Nephron (organoid): ENCODE measurements around the gene HOXB13.

Experiments
- H3K27ac Mint-ChIP-seq, 3 experiments: 2 replicates each; pipeline ENCODE4 v1.8.0; 2020; ENCODE audit warnings: mixed read lengths in 3 of 3, mild to moderate bottlenecking in 2 of 3, moderate library complexity in 1 of 3
- H3K27me3 Mint-ChIP-seq: 2 replicates; pipeline ENCODE4 v1.8.0; 2021; ENCODE audit warnings: low read depth, mild to moderate bottlenecking, moderate library complexity, mixed read lengths
- H3K36me3 Mint-ChIP-seq: 2 replicates; pipeline ENCODE4 v1.8.0; 2020; ENCODE audit warnings: low read depth, mixed read lengths
- H3K4me1 Mint-ChIP-seq: 2 replicates; pipeline ENCODE4 v1.8.0; 2020; ENCODE audit warnings: mixed read lengths
- H3K4me3 Mint-ChIP-seq, 3 experiments: 2 replicates each; pipeline ENCODE4 v1.8.0; 2020; ENCODE audit warnings: mild to moderate bottlenecking in 3 of 3, mixed read lengths in 3 of 3, moderate library complexity in 2 of 3
- H3K9me3 Mint-ChIP-seq: 2 replicates; pipeline ENCODE4 v1.8.0; 2020; ENCODE audit warnings: mixed read lengths
- CTCF ChIP-seq, 3 experiments: fragments of 200-600 bp; sonication (generic); IDR thresholded peaks; one replicate each; pipeline ENCODE4 v1.5.0; 2021; ENCODE audit warnings: antibody characterized with exemption in 3 of 3; ENCODE audit not compliant: unreplicated experiment in 3 of 3

The HOXB13 gene

DNA sequence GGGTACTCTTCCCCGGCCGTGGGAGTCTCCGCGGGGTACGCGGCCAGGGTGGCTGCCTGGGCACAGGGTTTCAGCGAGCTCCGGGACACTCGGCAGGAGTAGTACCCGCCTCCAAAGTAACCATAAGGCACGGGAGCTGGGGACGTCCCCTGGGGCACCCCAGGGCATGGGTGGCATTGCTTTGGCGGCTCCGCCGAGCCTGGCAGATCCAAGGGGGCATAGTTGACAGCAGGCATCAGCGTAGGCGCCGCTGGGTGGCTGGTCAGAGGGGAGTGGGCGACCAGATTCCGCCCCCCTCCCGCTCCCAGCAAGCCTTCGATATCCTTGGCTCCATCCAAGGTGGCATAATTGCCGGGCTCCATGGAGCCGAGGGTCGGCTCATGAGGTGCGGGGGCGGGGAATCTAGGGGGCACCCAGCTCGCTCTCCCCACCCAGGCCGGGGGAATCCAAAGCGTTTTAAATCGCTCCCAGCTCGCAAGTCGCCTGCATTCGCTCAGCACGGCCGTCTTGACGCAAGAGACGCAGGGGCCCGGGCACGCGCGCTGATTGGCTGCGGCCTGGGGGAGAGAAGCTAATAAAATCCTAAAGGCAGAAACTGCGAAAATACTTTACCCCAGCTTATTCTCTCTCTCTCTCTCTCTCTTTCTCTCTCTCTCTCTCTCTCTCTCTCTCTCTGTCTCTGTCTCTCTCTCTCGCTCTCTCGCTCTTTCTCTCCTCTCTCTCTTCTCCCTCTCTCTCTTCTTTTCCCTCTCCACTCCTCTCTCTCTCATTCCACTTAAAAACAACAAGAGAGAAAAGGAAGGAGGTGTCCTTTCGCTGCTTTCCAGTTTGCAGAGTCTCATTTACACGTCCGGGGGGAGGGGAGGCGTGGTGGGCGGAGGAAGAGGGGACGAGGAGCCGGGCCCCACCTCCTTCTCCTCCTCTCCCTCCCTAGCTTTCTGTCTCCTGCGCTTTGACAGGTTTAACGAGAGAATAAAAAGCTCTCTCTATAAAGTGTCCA lies at the start of gene HOXB13:
Gene HOXB13, minus strand, starts transcription at position 519 of the 1,000 bp plus-strand sequence. Its CDS starts 157 bp downstream, at position 362.
- TF ChIP-seq CTCF (IDR thresholded peaks at IDR 0.05; ENCODE audit: unreplicated experiment in 3 of 3) = no peak
- H3K9me3 Mint-ChIP-seq = peaks cover 4% of the 10 kb centered on the region

GRCh38 chr17:48776602-48777001 lies 48.1 kb upstream of the HOXB13 start:
- H3K9me3 Mint-ChIP-seq = no peaks in the 10 kb centered on the region
- no peak overlapping the region for H3K27ac Mint-ChIP-seq
- no peaks in the 10 kb centered on the region for H3K36me3 Mint-ChIP-seq
- no peak overlapping the region for H3K4me3 Mint-ChIP-seq
- no peak for TF ChIP-seq CTCF (IDR thresholded peaks at IDR 0.05; ENCODE audit: unreplicated experiment in 3 of 3)
- H3K27me3 Mint-ChIP-seq = peaks cover 16% of the 10 kb centered on the region
- no peaks in the 10 kb centered on the region for H3K4me1 Mint-ChIP-seq

More for the DNA sequence above, at the start of gene HOXB13:
- Mint-ChIP-seq H3K27me3 (peaks cover 100% of the 10 kb centered on the region), H3K4me1 (peaks cover 33% of the 10 kb centered on the region), H3K27ac (peak within 1 kb of the TSS in 1 of 3 experiments; percentile 81), H3K4me3 (peak within 1 kb of the TSS; percentile 77 to 94 (median 80)), H3K36me3 (no peaks in the 10 kb centered on the region)

- no peaks in the 10 kb centered on the region for H3K4me1 Mint-ChIP-seq
- TF ChIP-seq CTCF (IDR thresholded peaks at IDR 0.05; ENCODE audit: unreplicated experiment in 3 of 3) = no peak
- H3K36me3 Mint-ChIP-seq = no peaks in the 10 kb centered on the region
- no peak overlapping the region for H3K4me3 Mint-ChIP-seq
- H3K27ac Mint-ChIP-seq = no peak overlapping the region
- H3K27me3 Mint-ChIP-seq = peaks cover 22% of the 10 kb centered on the region
- H3K9me3 Mint-ChIP-seq = no peaks in the 10 kb centered on the region
These were observed 44.7 kb upstream of the HOXB13 start for GRCh38 chr17:48773245-48773644.

DNA sequence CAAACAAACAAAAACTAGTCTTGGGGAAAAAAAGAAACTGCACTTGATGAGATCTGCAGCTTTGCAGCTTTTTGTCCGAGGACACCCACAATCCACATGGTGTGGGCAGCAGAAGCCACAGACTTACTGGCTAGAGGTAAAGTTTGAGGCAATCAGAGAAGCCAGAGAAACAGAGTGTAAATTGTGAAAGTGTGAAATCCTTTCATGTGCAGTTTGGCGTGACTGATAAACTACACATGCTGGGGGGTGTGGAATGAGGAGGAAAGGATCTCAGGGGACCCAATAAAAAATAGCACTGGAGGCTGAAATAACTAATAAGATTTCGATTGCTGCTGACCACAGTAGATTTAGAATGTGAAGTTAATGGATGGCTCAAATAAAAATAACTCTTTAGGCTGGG lies 42.4 kb upstream of the HOXB13 start:
- no peaks in the 10 kb centered on the region for H3K36me3 Mint-ChIP-seq
- no peaks in the 10 kb centered on the region for H3K4me1 Mint-ChIP-seq
- H3K27me3 Mint-ChIP-seq = peaks cover 28% of the 10 kb centered on the region
- TF ChIP-seq CTCF (IDR thresholded peaks at IDR 0.05; ENCODE audit: unreplicated experiment in 3 of 3) = no peak
- no peak overlapping the region for H3K4me3 Mint-ChIP-seq
- H3K27ac Mint-ChIP-seq = no peak overlapping the region
- H3K9me3 Mint-ChIP-seq = no peaks in the 10 kb centered on the region

- Mint-ChIP-seq H3K4me3 (no peak overlapping the region), H3K27me3 (peaks cover 40% of the 10 kb centered on the region), H3K36me3 (no peaks in the 10 kb centered on the region), H3K9me3 (no peaks in the 10 kb centered on the region), H3K27ac (peak overlapping the region in 1 of 3 experiments; percentile 49), H3K4me1 (no peaks in the 10 kb centered on the region)
- no peak for TF ChIP-seq CTCF (IDR thresholded peaks at IDR 0.05; ENCODE audit: unreplicated experiment in 3 of 3)
These were observed 40.6 kb upstream of the HOXB13 start for GRCh38 chr17:48769009-48769675.
